Stimulated activated CD4-positive, alpha-beta T cell treated with anti-CD3 and anti-CD28 coated beads, Interleukin-1b, Interleukin-23, amount 100 ng/mL, for 48 hours (primary cell): Measurements from ENCODE around the gene P2RY14.

Source experiments
- DNase-seq: peaks from one replicate; pipeline ENCODE4 v3.0.0-alpha.2; 2020

Gene P2RY14

DNA sequence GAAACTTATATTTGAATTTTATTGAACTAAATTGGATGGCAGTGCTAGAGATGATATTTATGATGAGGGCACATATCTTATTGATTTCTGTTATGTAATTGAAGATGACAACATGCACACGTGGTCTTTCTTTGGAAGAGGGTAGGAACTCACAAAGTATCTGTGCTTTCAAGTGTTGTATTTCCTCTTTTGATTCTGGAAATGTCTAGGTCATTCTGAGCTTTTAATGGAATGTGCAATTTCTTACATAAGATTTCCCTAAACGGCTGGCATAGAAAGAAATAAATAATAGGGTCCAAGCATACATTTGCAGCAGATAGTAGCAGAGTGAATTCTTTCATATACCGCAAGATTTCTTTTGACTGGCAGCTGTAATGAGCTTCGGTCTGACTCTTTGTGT is 65.2 kb downstream of the P2RY14 start:
- DNase-seq, result no peak

DNA sequence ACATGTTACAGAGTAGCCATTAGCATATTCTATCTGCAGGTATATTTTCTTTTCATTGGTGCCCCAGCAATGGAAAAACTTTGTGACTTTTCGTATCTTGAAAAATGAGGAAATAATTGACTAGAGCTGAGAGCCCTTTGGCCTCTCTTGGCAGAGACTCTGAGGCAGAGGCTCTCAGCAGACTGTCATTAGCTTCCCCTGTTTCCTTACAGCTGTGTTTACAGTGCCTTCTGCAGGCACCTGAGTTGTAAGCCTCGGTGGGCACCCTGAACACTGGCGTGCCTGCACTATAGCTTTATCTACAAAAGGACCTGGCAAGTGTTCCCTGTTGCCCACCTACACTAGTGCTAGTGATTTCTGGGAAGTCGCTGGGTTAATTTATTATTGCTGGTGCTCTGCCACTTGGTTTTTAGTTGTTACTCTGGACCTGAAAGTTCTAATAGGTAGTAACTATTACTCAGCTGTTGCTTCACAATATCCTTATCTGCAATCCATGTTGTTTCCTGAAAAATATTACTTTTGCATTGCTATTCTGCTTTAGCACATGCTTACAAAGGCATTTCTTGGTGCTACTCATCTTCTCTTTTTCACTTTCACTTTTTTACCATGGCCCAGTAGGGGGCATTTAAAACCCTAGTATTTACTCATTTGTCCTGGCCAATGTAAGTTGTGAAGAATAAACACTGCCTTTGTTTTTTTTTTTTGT is 67.5 kb downstream of the P2RY14 start:
- DNase-seq, result no peak

DNA sequence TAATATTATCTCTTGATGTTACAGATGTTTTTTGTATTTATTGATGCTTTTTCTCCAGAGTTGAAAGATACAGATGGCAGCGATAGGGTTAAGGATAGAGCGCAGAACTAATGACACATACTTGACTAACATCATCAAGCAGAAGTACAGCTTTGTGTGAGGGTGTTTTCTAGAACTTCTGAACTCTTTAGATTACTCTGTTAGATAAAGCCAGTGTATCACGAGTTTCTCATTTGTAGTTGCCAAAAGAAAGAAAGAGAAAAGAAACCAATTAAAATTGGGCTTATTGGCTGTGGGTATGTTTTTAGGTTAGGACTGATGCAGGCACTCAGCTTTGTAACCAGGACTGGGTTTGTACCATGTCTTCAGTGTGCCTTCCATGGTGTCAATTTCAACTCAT is 68.7 kb downstream of the P2RY14 start:
- no peak for DNase-seq

DNA sequence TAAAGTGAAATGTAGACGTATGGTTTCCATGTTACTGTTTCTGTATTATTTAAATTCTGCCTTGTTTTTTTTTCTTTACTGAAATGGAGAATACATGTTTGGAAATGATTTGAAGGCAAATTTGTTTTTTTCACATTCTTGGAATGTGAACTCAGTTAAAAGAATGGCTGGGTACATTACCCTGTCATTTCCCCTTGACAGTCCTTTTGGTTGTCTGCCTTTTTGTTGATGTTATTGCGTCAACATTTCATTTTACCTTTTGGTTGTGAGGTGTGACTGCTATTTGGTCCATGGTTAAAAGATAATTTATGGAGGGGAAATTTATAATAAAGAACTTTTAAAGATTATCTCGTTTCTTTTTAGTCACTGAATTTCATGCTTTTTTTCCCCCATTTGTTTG is 72.1 kb downstream of the P2RY14 start:
- no peak for DNase-seq

DNA sequence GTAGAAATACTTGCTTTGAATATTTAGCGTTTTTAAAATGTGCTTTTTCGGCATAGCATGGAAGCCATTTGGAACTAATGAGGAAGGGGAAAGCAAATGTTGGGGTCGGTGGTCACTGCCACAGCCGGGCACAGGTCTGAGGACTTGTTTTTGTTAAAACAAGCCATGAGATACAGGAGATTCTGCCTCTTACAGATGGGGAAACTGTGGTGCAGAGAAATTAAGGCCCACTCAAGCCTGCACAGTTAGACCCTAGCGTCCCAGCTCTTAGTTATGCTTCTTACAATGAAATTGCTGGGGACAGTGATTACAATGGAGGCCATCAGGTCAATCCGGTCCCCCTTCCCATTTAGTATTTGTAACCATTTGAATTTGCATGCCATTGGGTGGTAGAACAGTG is 72.9 kb downstream of the P2RY14 start:
- DNase-seq, result no peak

DNA sequence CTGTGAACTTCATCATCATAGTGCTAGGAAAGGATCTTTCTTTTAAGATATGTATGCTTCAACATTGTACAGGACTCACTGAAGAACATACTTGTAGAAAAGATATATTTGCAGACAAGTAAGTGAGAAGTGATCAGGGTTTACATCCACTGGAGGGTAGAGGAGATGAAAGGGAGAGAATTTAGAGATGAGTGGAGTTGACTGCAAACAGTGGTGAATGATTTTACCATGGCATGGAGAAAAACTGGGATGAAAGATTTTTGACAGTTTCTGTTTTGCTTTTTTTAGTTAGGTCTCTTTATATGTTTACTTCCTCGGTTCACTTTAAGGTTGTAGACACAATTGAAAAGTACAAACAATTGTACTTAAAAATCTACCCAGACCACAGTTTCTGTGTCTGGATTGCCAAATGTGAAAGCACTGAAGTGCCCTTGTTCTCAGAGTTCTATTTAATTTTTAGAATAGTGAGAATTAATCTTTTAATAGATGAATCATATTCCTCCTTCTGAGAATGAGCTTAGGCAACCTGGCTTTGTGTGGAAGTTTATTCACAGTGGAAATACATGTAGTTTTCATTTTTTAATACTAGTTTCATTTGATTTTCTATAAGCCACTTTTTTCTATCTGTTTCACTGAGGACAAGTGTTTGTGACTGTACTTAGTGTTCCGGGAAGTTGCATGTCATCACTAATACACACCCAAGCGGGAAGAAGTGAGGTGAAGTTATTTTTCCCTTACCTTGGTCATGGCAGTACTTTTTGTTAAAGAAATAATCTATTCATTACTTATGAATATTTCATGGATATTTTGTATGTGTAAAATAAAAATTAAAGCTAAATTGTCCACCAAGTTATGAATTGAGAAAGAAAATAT is 73.6 kb downstream of the P2RY14 start:
- DNase-seq, result no peak

DNA sequence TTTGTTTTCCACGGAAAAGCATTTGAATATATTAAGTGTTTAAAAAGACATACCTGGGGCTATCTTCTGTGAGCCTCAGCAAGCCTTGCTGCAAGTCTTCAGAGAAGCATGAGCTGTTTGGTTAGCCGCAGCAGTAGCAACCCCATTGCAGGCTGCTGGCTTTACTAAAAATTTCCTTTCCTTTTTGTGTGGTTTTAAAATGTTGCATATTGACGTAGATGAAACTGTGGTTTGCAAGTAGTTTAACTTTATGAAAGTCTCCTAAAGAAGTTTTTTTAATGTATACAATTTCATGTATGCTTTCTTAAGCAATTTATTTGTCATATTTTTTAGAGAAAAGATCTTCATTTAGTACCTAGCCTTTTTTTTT is 75.3 kb downstream of the P2RY14 start, which contains the start of gene GPR171:
TSS of gene GPR171 (minus strand) at position 166 of the 370 bp plus-strand sequence. CDS start 3,830 bp downstream, outside the sequence.
- DNase-seq, result peak; percentile 75

DNA sequence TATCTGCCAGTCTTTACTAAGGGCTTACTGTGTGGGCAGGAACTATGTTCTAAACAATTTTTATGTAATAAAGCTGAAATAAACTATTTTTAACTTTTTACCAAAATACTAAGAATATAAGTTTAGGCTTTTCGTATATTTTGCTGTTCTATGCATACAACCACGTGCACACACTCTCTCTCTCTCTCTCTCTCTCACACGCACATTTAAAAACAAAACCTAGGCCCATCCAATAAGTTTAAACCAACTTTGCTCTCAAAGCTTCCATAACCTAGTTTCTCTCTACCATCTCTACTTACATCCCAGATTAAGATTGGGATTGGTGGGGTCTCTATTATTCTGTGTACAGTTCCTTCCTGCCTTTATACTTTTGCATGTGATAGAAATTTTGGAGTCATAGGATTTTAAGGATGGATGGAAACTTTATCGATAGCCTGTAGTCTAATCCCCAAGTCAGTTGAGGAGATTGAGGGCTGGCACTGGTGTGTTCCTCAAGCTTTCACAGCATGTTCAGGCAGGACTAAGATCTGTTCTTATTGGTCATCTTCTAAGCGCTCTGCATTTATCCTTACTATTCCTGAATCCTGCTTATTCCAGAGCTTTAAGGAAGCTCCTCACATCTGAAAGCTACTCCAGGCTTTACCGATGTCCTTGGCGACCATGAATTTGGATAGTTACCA is 77.2 kb downstream of the P2RY14 start:
- no peak for DNase-seq

DNA sequence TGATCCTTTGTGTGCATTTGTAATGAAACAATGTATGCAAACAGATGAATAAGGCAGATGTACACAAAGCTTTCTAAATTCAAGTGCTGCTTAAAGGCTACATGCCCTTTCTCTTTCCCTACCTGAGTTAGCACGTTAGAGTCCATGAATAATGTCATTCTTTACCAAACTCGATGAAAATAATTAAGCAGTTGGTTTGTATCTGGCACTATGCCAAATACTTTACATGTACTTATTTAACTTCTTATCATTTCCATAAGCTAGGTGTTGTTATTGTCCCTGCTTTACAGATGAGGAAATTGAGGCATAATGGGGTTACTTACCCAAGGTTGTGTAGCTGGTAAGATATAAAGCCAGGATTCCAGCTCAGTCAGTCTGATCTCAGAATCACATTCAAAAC is 77.8 kb downstream of the P2RY14 start:
- no peak for DNase-seq

DNA sequence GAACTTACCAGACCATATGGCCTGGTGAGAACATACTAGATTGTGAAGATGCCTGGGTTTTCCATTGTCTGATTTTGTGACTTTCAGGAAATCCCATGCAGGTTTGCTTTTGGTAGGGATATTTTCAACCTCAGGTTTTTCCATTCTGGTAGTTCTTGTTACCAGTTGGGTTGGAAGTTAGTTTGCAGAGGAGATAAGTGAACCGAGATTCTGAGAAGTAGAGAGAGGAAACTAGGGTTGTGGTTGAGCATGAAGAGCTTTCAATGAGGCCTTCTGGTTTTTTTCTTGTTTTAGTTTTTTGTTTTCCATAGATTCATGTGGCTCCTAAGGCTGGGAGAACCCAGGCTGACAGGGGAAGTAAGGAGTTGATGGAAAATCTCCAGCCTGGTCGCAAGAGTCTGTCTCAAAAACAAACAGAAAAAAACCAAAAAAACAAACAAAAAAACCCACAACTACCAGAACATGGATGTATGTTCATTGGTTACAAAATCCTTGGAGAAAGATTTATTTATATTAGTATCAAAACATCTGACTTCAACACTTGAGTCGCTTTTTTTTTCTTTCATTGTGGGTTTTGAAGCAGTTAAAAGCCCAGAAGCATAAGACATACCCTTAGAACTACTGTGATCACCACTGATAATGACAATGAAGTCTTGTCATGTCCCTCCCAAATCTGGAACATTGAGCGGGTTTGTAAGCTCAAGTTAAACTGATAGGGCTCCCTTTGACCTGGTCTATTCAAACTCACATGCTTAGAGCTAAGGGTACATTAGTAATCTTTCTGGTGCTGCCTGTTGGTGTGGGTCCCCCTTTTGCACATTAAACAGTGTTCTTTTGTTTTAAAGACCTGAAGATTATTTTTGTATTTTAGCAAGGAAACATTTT is 78.5 kb downstream of the P2RY14 start:
- no peak for DNase-seq

DNA sequence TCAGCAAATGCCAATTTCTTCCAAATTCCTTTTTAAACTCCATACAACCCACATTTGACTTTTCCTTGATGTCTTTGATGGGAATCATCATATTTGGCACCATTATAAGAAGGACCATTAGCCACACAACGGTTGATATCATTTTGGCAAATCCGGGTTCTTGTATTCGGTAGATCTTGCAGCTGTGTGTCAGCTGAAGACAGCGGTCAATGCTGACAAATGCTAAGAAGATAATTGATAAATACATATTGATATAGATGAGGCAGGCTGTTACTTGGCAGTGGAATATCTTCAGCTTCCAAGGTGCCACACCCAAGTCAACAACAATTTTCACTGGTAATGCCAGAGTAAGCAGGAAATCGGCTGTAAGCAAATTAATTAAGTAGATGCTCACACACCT is 79.5 kb downstream of the P2RY14 start:
- no peak for DNase-seq

DNA sequence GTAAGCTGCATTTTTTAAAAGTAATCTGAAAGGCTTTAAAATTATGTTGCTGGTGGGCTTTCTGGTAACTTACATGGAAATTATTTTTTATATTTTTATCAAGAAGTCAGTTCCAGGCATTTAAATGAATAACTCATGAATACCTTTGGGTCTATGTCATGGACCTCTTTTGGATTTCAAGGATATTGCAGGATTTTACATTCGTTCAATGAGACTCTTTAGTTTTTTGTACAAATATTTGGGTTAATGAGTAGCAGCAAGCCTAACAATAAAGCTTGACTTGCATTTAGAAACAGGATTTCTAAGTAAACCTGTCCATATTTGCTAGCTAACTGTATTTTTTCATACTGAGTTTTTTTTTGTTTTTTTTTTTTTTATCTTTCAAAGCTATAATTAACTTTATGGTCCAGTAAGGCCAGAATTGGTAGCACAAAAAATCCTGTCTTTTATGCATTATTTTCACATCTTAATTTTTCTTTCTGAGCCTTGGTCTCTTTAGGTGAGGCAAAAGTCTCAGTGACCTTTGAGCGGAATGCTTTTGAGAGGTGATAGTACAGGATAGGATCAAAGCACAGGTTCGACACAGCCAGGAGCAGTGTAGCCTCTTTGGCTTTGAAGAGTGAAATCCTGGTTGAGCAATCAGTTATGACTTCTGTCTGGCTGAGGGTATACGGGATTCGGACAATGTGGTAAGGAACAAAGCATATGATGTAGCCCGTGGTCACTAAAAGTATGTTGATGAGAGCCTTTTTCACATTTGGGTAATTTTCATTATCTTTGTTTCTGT is 80.2 kb downstream of the P2RY14 start:
- no peak for DNase-seq

DNA sequence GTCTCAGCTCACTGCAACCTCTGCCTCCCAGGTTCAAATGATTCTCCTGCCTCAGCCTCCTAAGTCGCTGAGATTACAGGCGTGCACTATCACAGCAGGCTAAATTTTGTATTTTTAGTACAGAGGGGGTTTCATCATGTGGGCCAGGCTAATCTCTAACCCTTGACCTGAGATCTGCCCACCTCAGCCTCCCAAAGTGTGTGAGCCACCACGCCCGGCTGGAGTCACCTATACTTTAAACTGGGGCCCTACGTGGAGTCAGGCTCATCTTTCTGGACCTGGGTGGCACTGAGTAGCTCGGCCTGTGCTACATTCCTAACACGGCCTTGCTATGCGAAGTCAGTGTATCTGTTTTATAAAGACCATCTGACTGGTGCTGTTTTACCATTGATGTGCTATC is 81.1 kb downstream of the P2RY14 start:
- no peak for DNase-seq

DNA sequence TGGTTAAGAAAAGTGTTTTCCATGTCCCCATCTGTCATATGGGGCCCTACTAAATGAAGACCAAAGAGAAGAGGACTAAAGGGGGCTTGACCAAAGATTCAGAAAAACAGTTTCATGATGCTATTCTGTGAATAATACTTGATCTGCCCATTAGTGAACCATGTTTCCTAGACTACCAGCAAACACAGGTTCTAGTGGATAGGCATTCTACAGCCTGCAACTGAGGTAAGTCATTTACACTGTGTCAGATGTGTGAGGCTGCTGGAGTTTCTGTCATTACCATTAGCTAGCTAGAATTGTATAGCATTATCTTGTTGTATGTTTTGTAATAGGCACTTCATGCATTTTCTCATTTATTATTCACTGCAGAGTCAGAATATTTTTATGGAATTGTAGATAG is 81.9 kb downstream of the P2RY14 start:
- no peak for DNase-seq

DNA sequence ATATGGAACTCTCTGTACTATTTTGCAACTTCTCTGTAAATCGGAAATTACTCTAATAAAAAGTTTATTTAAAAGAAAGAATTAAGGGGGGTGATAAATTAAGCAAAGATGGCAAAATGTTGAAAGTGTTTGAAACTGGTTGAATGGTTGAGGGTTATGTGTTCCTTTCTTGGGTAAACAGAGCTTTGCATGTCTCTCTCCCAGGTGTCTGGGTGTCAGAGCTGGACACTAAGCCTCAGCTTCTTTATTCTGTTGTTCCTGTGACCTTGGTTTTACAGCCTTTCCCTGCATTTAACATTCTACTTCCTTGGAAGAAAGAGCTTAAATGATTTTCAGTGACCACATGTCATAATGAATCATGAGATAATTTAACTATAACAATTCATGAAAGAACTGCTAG is 82.5 kb downstream of the P2RY14 start:
- DNase-seq, result no peak

DNA sequence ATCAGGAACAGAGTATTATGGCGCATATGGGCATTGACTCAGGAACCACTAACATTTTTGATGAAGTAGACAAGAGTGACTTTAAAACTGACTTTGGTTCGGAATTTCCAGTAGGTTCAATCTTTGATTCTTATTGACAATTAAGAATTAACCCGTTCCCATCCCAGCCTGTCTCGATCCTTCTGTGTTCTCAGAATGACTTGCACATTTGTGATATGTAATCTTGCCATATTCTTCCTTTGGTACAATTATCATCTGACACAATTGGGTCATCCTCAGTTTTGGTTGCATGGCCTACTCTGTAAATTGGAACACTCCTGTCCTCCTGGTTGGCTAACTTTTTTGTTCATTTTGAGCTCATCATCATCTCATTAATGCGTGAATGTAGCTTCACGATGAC is 85.8 kb downstream of the P2RY14 start:
- no peak for DNase-seq

DNA sequence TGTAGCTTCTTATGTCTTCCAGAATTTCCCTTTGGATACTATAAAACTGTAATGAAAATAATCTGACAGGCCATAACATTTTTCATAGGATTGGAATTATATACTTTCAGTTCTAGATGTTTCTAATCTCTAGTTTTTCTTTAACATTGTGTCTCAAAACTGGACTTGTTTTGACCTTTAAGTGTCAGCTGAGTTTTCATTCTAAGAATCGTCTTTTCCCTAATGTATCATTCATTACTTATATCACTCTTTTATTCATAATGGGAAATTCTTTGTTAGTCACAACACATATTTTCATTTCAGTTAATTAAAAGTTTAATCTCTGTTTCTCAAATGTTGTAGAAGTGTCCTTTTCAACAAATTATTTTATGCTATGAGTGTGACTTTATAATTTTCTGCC is 87.2 kb downstream of the P2RY14 start:
- DNase-seq, result no peak

DNA sequence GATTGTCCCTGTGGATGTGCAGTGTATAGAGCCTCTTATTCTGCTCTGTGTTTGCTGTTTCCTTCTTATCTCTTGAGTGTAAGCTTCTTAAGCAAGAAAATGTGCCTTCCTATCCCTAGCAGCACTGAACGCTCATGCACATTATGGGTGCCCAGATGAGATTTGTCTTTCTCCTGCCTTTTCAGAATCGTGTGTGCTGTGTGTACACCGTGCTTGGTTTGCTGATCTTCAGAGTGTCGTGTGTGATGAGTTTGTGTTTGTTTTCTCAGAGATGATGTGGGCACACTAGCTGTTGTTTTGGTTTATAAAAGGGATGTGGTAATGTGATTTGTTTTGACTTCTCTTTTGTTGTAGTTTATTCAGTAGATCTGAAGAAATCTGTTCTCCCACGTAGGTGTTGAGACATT is 95.1 kb downstream of the P2RY14 start:
- no peak for DNase-seq

DNA sequence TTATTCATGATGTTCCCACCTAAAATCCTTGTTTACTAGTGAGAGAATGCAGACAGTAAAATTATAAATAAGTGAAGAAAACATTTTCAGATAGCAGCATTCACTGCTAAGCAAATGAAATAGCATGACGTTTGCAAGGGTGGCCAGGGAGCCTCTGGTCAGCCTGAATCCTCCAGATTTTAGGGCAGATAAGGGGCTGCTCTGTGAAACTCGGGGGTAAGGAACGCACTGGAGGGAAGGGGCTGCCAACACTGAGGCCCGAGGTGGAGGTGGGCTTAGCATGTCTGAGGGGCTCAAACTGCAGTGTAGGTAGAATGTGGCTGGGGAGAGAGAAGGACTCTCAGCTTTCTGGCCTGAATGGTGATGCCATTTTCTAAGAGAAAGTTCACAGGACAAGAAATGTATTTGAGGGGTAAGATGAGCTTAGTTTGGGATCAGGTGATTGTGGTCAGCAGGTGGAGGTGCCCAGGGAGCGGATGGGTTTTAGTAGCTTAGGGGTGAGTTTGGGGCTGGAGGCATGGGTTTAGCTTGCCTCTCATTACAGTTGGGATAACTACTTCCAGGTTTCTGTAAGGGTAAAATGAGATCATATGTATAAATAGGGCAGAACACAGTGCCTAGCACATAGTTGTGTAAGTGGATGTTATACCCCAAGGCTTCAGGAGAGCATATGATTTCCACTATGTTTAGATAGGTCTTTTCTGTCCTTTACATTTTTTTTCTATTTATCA is 95.8 kb downstream of the P2RY14 start:
- DNase-seq, result no peak

DNA sequence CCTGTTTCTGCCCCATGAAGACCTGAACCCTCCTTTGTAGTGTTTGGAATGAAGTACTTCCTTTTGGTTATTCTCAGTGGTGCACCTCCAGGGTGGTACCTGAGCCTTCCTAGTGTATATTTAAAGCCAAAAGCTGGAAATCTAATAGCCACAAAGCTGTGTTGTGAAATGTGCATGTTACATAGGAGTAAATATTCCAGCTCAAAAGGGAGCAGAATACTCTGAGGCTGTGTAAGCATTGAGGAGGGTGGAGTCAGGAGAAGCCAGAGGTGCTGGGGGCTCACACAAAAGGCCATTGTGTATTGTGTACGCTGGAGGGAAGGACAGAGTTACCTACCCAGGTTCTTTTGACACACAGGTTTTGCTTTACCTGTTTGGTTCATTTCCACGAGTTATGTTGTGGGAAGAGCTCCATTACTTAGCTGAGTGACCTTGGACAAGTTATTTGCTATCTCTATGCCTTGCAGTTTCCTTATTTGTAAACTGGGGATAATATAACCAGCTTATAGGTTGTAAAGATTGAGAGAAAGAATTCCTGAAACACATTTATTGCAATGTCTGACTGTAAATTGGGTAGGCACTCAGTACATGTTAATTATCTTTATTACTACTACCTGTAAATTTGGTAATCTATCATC is 100.0 kb downstream of the P2RY14 start:
- no peak for DNase-seq

DNA sequence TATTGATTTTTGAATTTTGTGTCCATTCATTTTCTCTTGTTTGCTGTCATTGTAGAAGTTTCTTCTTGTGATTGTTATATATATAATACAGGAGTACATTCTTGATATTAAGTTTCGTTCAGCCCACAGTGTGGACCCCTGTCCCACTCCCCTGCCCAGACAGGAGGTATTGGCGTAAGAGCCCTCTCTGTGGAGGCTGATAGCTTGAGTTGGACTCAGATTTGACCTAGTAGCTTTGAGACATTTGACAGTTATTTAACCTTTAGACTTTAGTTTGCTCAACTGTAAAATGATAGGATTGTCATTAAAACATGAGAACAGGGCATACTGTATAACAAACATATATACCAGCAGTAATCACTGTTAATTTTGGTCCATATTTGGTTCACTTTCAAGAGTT is 102.4 kb downstream of the P2RY14 start:
- DNase-seq, result no peak
